HG02943 (cell line): ENCODE results near the gene GPC5.
A peak's percentile ranks its signal among the peaks of the same experiment; 100 is the strongest.

ENCODE experiments used
- ATAC-seq: cut with Tn5 transposase; IDR thresholded peaks from one replicate; pipeline ENCODE4 v1.9.1; 2021; ENCODE audit warnings: mild to moderate bottlenecking, low read depth, moderate library complexity; ENCODE audit not compliant: unreplicated experiment

The GPC5 gene

DNA sequence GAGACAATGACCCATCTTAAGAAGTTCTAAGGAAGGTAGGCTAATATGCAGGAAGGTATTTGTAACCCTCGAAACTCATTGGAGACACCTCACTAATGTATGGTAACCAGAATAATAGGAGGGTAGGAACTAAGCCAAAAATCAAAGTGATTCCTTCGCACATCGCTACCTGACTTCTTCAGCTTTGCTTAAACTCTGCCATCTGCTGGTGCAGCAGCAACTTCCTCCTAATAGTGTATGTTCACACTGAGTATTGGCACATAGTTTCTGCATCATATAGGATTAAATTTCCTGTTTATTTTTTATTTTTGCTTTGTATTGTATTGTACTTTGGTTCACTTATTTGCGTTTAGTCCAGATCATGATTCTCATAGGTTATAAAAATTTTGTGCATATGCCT is 676.2 kb downstream of the GPC5 start:
- no peak for ATAC-seq

- no peak for ATAC-seq
These were observed 699.0 kb downstream of the GPC5 start for GRCh38 chr13:92097337-92097903.

DNA sequence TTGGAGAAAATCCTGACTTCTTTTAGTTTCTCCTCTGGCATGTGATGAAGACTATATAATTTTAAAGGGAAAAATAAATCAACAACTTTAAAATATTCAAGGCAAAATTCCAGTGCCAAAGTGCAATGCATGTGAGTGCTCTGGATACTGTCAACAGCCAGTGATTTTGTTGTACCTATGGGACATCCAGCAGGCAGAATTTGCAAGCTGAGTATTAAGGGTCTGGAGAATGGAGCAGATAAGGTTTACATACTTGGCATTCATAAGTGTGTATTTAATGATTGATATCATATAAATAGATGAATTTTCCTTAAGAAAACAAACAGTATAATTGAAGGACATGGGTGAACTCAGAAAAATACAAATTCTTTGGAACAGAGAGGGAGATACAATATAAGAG is 703.4 kb downstream of the GPC5 start:
- no peak for ATAC-seq

- ATAC-seq, result no peak
These were observed 705.3 kb downstream of the GPC5 start for GRCh38 chr13:92103689-92104153.

DNA sequence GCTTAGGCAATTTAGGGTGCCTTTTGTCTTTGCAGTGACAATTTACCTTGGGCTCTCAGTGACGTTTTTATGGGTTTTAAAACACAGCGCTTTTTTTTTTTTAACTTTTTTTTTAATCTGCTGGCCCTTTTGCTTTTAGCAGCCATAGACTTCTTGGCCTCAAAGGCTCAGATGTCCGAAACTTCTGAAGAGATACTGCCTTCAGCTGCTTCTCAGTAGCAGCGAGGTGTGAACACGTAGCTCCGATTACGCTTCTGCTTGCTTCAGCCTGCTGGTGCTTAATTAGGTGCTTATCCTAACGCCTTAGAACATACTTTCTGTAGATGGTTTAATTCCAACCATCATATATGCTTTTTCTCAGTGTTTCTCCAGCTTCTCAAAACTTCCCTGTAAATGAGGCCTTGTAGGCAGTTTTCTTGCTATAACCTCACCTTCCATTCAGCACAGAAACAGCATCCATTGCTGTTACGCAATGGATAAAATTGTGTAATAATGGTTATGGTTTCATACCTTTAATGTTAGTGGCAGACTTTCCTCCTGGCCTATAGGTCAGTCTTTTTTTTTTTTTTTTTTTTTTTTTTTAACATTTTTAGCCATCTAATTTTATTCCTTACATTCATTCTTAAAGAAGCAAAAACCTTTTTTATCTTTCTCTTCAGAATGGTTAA is 723.9 kb downstream of the GPC5 start:
- ATAC-seq, result no peak

GRCh38 chr13:92126399-92126798 is 728.0 kb downstream of the GPC5 start:
- ATAC-seq, result no peak

DNA sequence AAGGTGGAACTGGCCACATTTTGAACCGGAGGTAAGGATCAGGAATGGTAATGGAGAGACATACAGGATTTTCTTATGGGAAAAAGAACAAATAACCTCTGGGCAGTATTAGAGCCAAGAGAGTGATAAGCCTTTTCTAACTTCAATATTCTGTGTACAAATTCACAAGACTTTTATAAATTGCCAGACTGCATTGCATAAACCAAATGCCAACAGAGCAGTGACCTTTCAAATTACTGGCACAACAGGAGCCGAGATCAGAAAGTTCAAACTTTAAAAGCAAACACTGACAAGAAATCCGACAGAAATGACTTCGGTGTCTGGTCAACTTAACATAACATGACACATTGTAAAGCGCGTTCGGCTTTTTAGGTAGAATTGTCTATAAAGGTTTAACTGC is 737.1 kb downstream of the GPC5 start:
- no peak for ATAC-seq

GRCh38 chr13:92136449-92137155 is 738.2 kb downstream of the GPC5 start:
- no peak for ATAC-seq

GRCh38 chr13:92137520-92137919 is 739.1 kb downstream of the GPC5 start:
- no peak for ATAC-seq

DNA sequence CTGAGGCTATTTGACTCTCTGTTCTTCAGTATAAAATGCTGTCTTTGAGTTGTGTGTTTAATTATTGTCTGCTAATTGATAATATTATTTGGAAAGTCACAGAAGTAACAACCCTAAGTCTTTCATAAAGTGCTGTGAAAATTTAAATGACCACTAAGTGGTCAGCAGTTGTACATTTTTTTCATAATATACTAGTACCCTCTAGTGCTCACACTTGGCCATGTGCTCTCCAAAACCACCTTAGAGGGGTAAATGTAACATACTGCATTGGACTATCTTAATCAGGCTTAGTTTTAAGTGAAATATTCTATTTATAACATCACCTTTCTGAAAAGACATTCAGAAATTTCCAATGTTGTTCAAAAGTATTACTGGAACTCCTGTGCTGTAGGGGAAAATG is 745.3 kb downstream of the GPC5 start:
- no peak for ATAC-seq

- ATAC-seq, result no peak
These were observed 752.2 kb downstream of the GPC5 start for GRCh38 chr13:92150606-92151005.

DNA sequence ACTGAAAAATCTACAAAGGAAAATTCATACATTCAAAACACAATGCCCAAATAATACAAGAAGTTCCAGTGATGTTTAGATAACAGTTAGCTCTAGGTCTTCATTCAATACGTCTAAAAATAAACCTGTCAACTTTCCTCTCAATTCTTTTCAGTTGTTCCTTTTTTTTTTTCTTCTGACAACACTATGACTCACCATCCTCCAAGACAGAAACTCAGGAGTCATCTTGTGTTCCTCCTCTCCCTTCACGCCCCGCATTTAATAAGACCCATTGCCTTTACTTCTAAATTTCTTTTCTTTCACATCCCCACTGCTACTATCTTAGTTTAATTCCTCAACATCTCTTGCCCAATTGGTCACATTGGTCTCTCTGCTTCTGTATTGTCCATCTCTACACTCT is 759.9 kb downstream of the GPC5 start:
- no peak for ATAC-seq

GRCh38 chr13:92164822-92165221 is 766.4 kb downstream of the GPC5 start:
- no peak for ATAC-seq

DNA sequence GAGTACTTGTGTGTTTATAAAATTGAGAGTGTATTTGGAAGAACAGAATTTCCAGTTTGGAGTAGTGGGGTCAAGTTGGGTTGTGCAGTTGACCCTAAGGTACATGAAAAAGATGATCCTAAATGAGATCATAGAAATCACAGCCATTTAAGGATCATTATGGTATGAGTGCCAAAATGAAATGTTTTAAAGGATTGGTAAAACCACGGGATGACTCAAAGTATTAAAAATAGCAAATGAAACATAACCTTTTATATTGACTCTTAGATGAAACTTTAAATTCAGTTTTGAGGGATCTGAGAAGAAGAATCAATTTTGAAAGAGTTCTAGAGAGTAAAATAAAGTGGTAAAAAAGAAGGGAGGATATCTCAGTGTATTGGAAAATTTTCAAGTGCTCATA is 773.8 kb downstream of the GPC5 start:
- ATAC-seq, result no peak

DNA sequence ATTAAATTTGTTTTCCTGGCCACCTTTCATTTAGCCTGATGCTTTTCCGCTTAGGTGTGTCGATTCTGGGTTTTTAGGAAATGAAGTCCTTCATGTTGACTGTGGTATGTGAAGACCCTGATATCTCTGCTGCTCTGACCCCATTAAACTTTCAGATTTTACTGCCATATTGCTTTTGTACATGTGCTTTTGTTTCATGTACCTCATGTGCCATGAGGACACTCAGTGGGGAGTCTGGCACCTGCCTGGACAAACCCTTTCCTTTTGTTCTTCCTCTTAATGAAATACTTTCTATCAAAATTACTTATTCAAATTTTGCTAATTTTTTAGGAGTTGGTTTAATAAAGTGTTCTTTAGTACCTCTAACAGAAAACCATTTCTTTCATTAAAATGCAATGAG is 774.8 kb downstream of the GPC5 start:
- no peak for ATAC-seq

GRCh38 chr13:92175330-92175729 is 776.9 kb downstream of the GPC5 start:
- no peak for ATAC-seq

DNA sequence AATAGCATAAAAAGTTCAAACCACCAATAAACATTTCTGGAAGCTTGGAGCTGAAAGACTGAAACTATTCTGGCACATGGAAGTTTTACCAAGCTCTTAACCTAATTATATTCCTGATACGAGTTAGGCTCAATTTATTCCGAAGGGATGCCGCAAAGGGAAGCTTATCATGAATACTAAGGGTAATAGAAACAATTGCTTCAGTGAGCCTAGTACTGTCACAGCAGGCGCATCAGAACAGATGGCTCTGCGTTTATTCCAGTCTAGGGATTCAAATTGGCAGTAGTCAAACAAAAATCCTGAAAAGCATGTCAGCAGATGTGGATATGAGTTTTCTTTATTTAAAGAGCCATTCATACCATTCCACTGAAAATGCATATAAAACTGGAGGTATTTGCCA is 779.5 kb downstream of the GPC5 start:
- no peak for ATAC-seq

- no peak for ATAC-seq
These were observed 780.8 kb downstream of the GPC5 start for GRCh38 chr13:92179223-92179622.

GRCh38 chr13:92187378-92187989 is 789.1 kb downstream of the GPC5 start:
- ATAC-seq, result peak; percentile 81

- ATAC-seq, result no peak
These were observed 790.2 kb downstream of the GPC5 start for GRCh38 chr13:92188574-92188973.

DNA sequence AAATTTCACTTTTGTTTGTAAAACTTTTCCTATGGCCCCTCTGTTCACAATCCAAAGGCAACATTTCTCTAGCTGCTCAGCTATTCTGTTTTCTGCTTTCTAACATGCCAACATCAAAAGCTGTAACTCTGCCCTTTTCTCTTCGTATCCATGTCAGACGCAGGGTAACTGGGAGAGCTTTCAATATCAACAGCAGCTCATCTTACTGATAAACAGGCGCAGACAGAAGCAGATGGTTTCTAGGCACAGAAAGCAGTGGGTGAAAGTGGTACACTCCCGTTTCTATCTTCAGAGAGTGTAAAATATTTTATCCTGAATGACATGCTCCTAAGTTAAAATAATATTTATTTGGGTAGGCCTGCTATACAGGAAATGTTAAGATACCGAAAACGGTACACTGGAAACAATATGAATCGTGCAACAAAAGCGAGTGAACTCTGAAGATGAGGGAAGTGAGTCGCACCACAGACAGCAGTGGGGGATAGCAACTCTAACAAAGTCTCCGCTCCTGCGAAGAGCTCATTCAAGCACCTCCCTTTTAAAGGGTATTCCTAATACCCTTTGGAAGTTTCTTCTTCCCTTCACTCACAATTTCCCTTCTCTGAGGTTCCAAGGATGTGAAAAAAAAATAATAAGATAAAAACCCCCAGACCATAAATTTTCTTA is 798.3 kb downstream of the GPC5 start:
- ATAC-seq, result no peak
